Right lobe of liver (tissue), 4 donors: ENCODE measurements around the gene ESRRB.

Experiments used
- CTCF ChIP-seq, 4 donors: fragments of 200-600 bp in 3 of 4; fragments of 450-650 bp in 1 of 4; IDR thresholded peaks; one replicate each; pipeline versions ENCODE4 v1.5.1 to v1.8.0; 2016 to 2022; ENCODE audit warnings: antibody characterized with exemption in 4 of 4, mild to moderate bottlenecking in 2 of 4
- POLR2A ChIP-seq: fragments of 450-650 bp; IDR thresholded peaks from one replicate; pipeline ENCODE4 v1.6.1; 2017; ENCODE audit warnings: antibody characterized with exemption, mild to moderate bottlenecking
- donor health status: DM: no; HTN: no; CAD: no.
- donor health status: DM: no; HTN: no; CAD: no.
- donor health status: DM: no; HTN: yes; CAD: no.

GRCh38 chr14:76490735-76491134 lies 114.8 kb downstream of the ESRRB start:
- TF ChIP-seq POLR2A, result no peak
- TF ChIP-seq CTCF (IDR thresholded peaks at IDR 0.05), result no peak
